GM15510 (cell line): Measurements from ENCODE around the gene RTP2.

Experiments
- POLR2A ChIP-seq: IDR thresholded peaks from 3 replicates; pipeline ENCODE4 v1.6.1; 2011; ENCODE audit warnings: borderline replicate concordance; ENCODE audit not compliant: insufficient read length; ENCODE audit errors: extremely low read depth

The RTP2 gene, protein sequence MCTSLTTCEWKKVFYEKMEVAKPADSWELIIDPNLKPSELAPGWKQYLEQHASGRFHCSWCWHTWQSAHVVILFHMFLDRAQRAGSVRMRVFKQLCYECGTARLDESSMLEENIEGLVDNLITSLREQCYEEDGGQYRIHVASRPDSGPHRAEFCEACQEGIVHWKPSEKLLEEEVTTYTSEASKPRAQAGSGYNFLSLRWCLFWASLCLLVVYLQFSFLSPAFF

GRCh38 chr3:187702507-187703033 is at the start of gene RTP2:
RTP2 (minus strand) TSS chr3:187702557; CDS start chr3:187702128, 429 bp downstream.
- TF ChIP-seq POLR2A, result no peak

DNA sequence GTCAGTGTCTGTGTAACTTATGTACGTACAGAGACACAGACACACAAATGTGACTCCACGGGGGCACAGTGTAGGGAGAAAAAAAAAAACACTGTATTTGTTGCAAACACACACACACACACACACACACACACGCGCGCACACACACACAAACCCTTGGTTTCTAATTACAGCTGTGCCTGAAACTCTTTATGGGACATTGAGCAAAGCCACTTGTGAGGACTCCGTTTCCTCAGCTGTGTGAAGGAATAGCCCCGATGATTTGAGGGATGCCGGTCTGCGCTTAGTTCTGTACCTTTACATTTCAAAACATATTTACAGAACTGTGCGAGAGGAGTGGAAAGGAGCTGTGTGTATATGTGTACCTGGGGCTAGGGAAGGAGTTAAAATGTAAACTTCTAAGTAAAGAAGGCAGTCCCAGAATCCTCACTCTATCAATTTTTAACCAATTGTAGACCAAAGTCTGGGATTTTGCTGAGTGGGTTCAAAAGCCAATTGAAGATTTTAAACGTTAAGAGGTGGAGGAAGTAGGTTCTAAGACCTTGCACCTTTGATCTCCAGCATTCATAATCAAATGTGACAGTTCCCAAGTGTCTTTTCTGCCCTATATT is 48.3 kb upstream of the RTP2 start:
- TF ChIP-seq POLR2A, result no peak

- no peak for TF ChIP-seq POLR2A
Measured at GRCh38 chr3:187750006-187750512, 47.7 kb upstream of the RTP2 start.

DNA sequence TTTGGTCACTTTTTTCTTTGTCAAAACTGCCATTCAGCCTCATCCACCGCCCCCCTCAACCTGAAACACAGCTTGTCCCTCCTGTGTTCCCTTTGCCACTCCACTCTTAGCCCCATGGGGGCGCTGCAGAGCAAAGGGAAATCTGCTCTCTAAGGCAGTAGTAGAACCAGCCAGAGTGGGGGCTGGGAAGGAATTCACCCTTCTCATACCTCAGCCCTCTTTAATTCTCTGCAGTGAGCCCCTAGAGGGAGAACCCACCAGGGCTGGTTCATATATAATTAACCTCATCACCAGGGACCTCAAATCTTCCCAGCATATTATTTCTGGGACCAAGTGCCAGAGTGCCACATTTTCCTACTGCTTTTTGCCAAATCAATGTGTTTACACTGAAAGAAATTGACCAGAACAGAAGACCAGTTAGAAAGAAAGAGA is 45.7 kb upstream of the RTP2 start:
- no peak for TF ChIP-seq POLR2A

DNA sequence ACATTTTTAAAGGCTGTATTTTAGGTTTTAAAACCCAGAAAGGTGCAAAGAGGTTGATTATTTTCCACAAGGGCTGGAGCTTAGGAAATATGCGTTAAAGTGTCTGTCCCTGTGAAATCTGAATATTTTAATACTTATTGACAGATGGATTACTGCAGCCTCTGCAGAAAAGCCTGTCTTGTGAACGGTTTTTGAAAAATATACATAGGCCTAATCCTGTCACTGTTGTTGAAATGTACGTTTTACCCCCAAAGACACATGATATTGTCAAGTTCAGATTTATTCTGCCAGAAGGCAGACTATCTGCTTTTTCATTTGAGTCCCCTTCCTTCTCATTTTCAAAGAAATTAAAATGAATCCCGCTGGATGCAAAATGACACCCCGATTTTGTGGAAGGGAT is 45.1 kb upstream of the RTP2 start:
- TF ChIP-seq POLR2A, result no peak

DNA sequence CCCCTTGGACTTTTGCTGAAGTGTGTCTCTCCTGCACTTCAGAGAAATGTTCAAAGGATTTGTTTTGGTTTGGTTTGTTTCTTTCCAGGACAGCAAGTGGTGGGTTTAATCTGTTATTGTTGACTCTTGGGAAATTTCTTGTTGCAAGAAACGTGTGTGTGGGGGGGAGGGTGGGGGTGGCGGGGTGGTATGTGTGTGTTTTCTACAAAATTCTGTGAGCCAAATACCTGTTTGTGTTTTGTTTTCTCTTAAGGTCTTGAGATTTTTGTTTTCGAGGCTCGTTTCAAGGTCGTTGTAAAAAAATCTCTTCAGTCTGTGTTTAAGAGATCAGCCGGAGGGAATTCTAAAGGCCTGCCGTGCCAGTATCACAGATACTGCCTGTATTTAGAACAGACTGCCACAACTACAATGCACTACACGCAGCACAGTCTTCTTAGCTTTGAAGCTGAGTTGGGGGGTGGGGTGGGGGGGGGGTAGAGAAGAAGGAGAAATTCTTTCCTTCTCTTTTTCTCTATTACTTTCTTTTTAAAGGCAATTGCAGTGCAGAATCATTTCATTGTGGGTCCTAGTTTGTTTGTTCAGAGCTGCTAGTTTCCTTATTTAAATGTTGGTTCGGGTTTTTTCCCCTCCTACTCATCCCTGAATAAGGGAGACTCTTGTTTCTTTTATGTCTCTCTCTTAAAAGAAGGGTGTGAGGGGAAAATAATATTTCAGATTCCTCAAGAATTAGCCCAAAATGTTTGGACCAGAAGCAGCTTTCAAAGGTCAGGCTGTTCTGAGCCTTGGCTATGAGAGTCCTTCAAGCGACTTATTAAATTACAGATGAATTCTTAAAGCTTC is 44.3 kb upstream of the RTP2 start:
- no peak for TF ChIP-seq POLR2A

DNA sequence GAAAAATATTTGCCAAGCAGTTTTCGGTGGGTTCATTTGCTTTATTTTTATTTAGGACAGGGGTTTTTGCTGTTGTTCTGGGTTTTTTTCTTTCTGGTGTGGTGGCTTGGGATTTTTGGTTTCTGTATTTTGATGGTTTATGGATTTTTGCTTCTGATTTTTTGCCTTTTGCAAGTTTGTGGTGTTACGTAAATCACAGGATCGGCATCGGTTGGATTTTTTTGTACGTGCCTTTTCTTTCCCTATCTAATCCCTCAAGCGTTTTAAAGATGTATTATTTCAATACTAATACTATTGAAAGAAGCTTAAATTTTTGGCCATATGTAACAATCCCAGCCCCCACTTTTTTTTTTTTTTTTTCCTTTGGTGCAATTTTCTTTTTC is 43.7 kb upstream of the RTP2 start:
- TF ChIP-seq POLR2A, result no peak

- TF ChIP-seq POLR2A, result no peak
Measured at GRCh38 chr3:187745201-187746058, 43.1 kb upstream of the RTP2 start, which contains the start of gene BCL6. BCL6 (minus strand) TSS chr3:187745468; CDS start chr3:187733693, 11,775 bp downstream.

DNA sequence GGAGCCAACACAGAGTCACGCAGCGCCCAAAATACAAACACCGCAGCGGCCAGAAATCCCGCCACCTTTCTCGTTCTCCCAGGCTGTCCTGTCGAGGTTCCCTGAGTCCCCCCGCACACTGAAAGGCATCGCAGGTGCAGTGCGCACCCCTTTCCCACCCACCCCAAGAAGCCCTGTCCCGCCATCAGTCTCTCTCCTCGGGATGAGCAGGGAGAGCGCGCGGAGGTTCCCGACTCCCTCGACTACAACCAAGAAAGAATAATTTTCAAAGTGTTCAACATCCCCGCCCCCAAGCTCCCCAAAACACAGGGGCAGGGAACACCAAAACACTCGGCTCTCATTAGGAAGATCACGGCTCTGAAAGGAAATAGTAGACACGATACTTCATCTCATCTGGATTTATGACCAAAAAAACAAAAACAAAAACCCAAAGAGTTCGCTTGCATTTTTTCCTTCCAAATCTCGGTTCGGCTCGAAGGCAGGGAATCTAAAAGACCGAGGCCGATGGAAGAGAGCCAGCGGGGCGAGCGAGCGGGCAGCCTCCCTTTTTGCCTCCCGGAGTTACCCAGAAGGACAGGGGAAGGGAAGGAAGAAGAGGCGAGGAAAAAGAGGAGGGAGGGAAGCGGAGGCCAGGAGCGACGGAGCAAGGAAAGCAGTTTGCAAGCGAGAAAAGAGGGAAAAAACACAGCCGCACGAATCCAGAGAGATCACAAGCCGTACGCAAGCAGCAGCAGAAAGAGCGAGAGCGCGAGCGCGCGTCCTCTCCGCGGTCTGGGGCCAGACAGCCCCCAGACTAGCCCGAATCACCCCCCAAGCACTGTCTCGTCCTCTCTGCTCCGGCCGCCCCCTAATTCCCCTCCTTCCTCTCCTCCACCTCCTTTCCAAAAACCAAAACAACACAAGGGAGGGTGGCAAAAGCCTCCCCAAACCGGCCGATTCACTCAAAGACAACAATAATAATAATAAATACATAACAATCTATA is 42.1 kb upstream of the RTP2 start:
- TF ChIP-seq POLR2A, result no peak

- no peak for TF ChIP-seq POLR2A
Measured at GRCh38 chr3:187743195-187744141, 41.1 kb upstream of the RTP2 start.

DNA sequence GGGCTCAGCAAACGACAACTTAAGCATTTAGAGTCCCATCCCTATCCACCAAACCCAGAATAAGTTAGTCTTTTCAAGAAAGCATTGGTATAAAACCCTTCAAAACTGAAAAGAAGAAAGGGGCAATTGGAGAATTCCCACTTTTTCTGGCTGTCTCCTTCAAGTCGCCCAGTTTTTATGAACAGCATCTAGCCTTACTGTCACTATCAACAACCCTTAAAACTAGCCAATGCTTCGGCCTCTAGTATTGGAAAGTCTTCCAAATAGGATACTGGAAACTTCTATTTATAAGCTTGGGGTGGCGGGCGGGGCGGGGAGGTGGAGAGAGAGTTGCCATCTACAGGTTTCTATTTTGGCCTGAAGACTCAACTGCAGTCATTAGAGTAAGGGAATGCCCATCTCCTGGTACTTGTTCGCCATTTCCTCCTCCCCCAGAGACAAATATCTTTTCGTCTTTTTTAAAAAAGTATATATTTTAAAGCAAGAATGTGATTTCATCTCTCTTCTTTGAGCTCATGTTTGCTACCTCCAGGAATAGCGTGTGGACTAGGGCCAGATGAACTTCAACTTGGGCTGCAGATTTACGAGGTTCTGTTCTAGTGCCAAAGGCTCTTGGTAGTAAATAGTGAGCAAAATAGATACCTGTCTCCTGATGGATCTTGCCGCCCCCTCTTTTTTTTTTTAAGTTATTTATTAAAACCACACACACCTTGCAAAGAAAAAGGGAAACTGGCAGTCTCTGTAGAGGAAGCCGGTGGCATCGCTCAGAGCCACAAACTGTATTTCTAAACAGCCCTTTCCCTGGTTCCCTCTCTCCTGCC is 40.2 kb upstream of the RTP2 start:
- TF ChIP-seq POLR2A, result no peak
